Keratinocyte (primary cell): Measurements from ENCODE around the gene CDK14. TPM values are rescaled to one million over a fixed set of nuclear protein-coding genes. Genes with fewer than 3 reads are reported as not detected.

Experiments used
- DNase-seq: peaks from one replicate; pipeline ENCODE4 v3.0.0-alpha.2; 2011; ENCODE audit warnings: low read depth, missing footprints, low spot score
- FAIRE-seq: peaks from 2 replicates; lab custom pipeline; 2011; peaks lifted over from hg19 to GRCh38; lab: Jason Lieb, UNC
- H2AFZ ChIP-seq: 2 replicates; pipeline ENCODE4 v1.6.0; 2012; ENCODE audit warnings: low read length, control low read depth, inconsistent platforms; ENCODE audit not compliant: control insufficient read depth
- H3K27ac ChIP-seq: 2 replicates; pipeline ENCODE4 v1.5.1; 2011; ENCODE audit warnings: low read length; ENCODE audit not compliant: control insufficient read depth, insufficient read depth
- H3K27me3 ChIP-seq: 3 replicates; pipeline ENCODE4 v1.6.0; 2011; ENCODE audit warnings: low read length; ENCODE audit not compliant: control insufficient read depth, insufficient read depth; ENCODE audit errors: extremely low read depth
- H3K36me3 ChIP-seq, 2 experiments: 2 replicates in 1 of 2; 3 replicates in 1 of 2; pipeline ENCODE4 v1.5.1; 2011; ENCODE audit warnings: low read length in 2 of 2, mild to moderate bottlenecking in 1 of 2; ENCODE audit not compliant: control insufficient read depth in 2 of 2, insufficient read depth in 2 of 2; ENCODE audit errors: extremely low read depth in 1 of 2
- H3K4me1 ChIP-seq: 3 replicates; pipeline ENCODE4 v1.5.1; 2011; ENCODE audit warnings: low read length; ENCODE audit not compliant: control insufficient read depth, insufficient read depth; ENCODE audit errors: extremely low read depth
- H3K4me2 ChIP-seq: 3 replicates; pipeline ENCODE4 v1.6.0; 2011; ENCODE audit warnings: low read depth, low read length; ENCODE audit not compliant: control insufficient read depth, insufficient read depth; ENCODE audit errors: extremely low read depth
- H3K4me3 ChIP-seq, 3 experiments: fragments of 200-600 bp in 1 of 3; sonication (generic) in 1 of 3; 2 replicates in 2 of 3; 3 replicates in 1 of 3; pipeline ENCODE4 v1.5.1; 2011 to 2016; ENCODE audit warnings: low read length in 3 of 3, mild to moderate bottlenecking in 3 of 3, control low read depth in 2 of 3, inconsistent platforms in 1 of 3, low read depth in 1 of 3, mixed read lengths in 1 of 3, mixed run types in 1 of 3, moderate library complexity in 1 of 3; ENCODE audit not compliant: control insufficient read depth in 2 of 3, insufficient read depth in 2 of 3; ENCODE audit errors: extremely low read depth in 1 of 3
- H3K79me2 ChIP-seq: 2 replicates; pipeline ENCODE4 v1.6.0; 2012; ENCODE audit warnings: low read length; ENCODE audit not compliant: control insufficient read depth, insufficient read depth
- H3K9ac ChIP-seq: 3 replicates; pipeline ENCODE4 v1.6.0; 2011; ENCODE audit warnings: low read length; ENCODE audit not compliant: control insufficient read depth, insufficient read depth; ENCODE audit errors: extremely low read depth
- H3K9me1 ChIP-seq: 3 replicates; pipeline ENCODE4 v1.6.0; 2011; ENCODE audit warnings: low read length; ENCODE audit not compliant: control insufficient read depth, insufficient read depth; ENCODE audit errors: extremely low read depth
- H3K9me3 ChIP-seq: 2 replicates; pipeline ENCODE4 v1.5.1; 2012; ENCODE audit warnings: low read depth, low read length; ENCODE audit not compliant: control insufficient read depth
- H4K20me1 ChIP-seq: 3 replicates; pipeline ENCODE4 v1.6.0; 2011; ENCODE audit warnings: low read length; ENCODE audit not compliant: control insufficient read depth, insufficient read depth; ENCODE audit errors: extremely low read depth
- EZH2 ChIP-seq: IDR thresholded peaks from one replicate; pipeline ENCODE4 v1.6.1; 2012; ENCODE audit warnings: inconsistent platforms, mild to moderate bottlenecking, low read length, moderate library complexity
- dilution Hi-C: fragments of 300-500 bp; cut with MboI; formaldehyde crosslinking; loops from one replicate; pipeline ENCODE4 v1.7.0; 2020; ENCODE audit warnings: low sequenced_read_pairs; ENCODE audit not compliant: extremely low pct_ligation_motif_present
- polyA plus RNA-seq, 5 experiments: library from polyadenylated mRNA; depleted of rRNA in 3 of 5; stranded (reverse) in 3 of 5; stranded (forward) in 1 of 5; unstranded in 1 of 5; fragments of >200 nt; gene quantifications; 1 replicate in 1 of 5; 2 replicates in 3 of 5; 3 replicates in 1 of 5; pipeline versions ENCODE4 v1.2.1 to v1.2.3, GENCODE V29; 2011 to 2012; ENCODE audit warnings: missing spikeins in 2 of 5, low read depth in 1 of 5, low replicate concordance in 1 of 5
- TF ChIP-seq, protein P1 (sequence below), 3 experiments: IDR thresholded peaks in 1 of 3; conservative IDR thresholded peaks in 1 of 3; optimal IDR thresholded peaks in 1 of 3; 2 replicates in 2 of 3; 3 replicates in 1 of 3; pipeline versions ENCODE3 to v1.5.1; 2011; ENCODE audit warnings: low read length in 3 of 3, mild to moderate bottlenecking in 3 of 3, moderate library complexity in 2 of 3, control low read depth in 1 of 3, inconsistent platforms in 1 of 3; ENCODE audit not compliant: insufficient read depth in 2 of 3; ENCODE audit errors: extremely low read depth in 1 of 3

Gene CDK14
- polyA plus RNA-seq, 1 donor (not counting 4 experiments of a cell fraction or from before 2014, with no cell fraction given): 4.0 TPM

GRCh38 chr7:90751595-90751994 lies 155.5 kb downstream of the CDK14 start:
- no peaks in the 10 kb centered on the region for H4K20me1 ChIP-seq
- H3K79me2 ChIP-seq: no peaks in the 10 kb centered on the region
- no peak overlapping the region for H2AFZ ChIP-seq
- TF ChIP-seq, protein P1, sequence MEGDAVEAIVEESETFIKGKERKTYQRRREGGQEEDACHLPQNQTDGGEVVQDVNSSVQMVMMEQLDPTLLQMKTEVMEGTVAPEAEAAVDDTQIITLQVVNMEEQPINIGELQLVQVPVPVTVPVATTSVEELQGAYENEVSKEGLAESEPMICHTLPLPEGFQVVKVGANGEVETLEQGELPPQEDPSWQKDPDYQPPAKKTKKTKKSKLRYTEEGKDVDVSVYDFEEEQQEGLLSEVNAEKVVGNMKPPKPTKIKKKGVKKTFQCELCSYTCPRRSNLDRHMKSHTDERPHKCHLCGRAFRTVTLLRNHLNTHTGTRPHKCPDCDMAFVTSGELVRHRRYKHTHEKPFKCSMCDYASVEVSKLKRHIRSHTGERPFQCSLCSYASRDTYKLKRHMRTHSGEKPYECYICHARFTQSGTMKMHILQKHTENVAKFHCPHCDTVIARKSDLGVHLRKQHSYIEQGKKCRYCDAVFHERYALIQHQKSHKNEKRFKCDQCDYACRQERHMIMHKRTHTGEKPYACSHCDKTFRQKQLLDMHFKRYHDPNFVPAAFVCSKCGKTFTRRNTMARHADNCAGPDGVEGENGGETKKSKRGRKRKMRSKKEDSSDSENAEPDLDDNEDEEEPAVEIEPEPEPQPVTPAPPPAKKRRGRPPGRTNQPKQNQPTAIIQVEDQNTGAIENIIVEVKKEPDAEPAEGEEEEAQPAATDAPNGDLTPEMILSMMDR (optimal IDR thresholded peaks at IDR 0.05 in 1 of 3, IDR thresholded peaks at IDR 0.05 in 1 of 3, conservative IDR thresholded peaks at IDR 0.05 in 1 of 3; ENCODE audit: extremely low read depth in 1 of 3, insufficient read depth in 2 of 3, low read length in 3 of 3): no peak
- TF ChIP-seq EZH2: no peak
- dilution Hi-C loops: no loop called here
- no peaks in the 10 kb centered on the region for H3K9me1 ChIP-seq
- no peaks in the 10 kb centered on the region for H3K4me1 ChIP-seq
- no peak overlapping the region for H3K4me2 ChIP-seq
- H3K36me3 ChIP-seq: no peaks in the 10 kb centered on the region
- no peak for DNase-seq
- no peak overlapping the region for H3K4me3 ChIP-seq
- H3K27ac ChIP-seq: no peak overlapping the region
- no peaks in the 10 kb centered on the region for H3K9me3 ChIP-seq
- no peak for FAIRE-seq
- no peak overlapping the region for H3K9ac ChIP-seq
- H3K27me3 ChIP-seq: no peaks in the 10 kb centered on the region

GRCh38 chr7:90752051-90752450 lies 155.9 kb downstream of the CDK14 start:
- Histone ChIP-seq H3K4me2 (no peak overlapping the region), H3K27me3 (no peaks in the 10 kb centered on the region), H3K27ac (no peak overlapping the region), H3K9me1 (no peaks in the 10 kb centered on the region), H3K79me2 (no peaks in the 10 kb centered on the region), H3K36me3 (no peaks in the 10 kb centered on the region), H3K4me1 (no peaks in the 10 kb centered on the region), H2AFZ (no peak overlapping the region), H4K20me1 (no peaks in the 10 kb centered on the region), H3K9me3 (no peaks in the 10 kb centered on the region), H3K4me3 (no peak overlapping the region), H3K9ac (no peak overlapping the region)
- DNase-seq (no peak), FAIRE-seq (no peak)
- TF ChIP-seq, protein P1 (optimal IDR thresholded peaks at IDR 0.05 in 1 of 3, IDR thresholded peaks at IDR 0.05 in 1 of 3, conservative IDR thresholded peaks at IDR 0.05 in 1 of 3; ENCODE audit: extremely low read depth in 1 of 3, insufficient read depth in 2 of 3, low read length in 3 of 3): no peak
- TF ChIP-seq EZH2: no peak
- dilution Hi-C loops: no loop called here
